HCT116 (cell line): Measurements from ENCODE around the gene ZNF213. TPM values are rescaled to one million over a fixed set of nuclear protein-coding genes. Genes with fewer than 3 reads are reported as not detected.

Experiments
- ATAC-seq: fragments of 200-7000 bp; cut with Tn5 transposase; 2 replicates; pipeline ENCODE4 v1.9.1; 2020; ENCODE audit warnings: mild to moderate bottlenecking, moderate library complexity
- BruUV-seq: library from RNA; stranded (reverse); fragments of 400-500 nt; replicated peaks from 2 replicates; lab custom pipeline; 2021; lab: Mats Ljungman, UMichigan
- CTCF ChIA-PET: fragments of 300-600 bp; sonication (Branson Sonifier 250); formaldehyde crosslinking; loops from one replicate; lab custom pipeline; 2021; ENCODE audit warnings: antibody characterized with exemption; lab: Charles Lee
- POLR2A ChIA-PET: fragments of 300-600, 350-600 bp; sonication (Branson Sonifier 250); formaldehyde crosslinking; loops from one replicate; lab custom pipeline; 2021; ENCODE audit warnings: antibody characterized with exemption; lab: Charles Lee
- RAD21 ChIA-PET, 2 experiments: fragments of 300-600 bp; sonication (Branson Sonifier 250); formaldehyde crosslinking; loops; one replicate each; lab custom pipeline; 2023; ENCODE audit warnings: low total read pairs in 2 of 2; ENCODE audit not compliant: uncharacterized antibody in 2 of 2, unreplicated experiment in 2 of 2, low non-redundant PET in 1 of 2; lab: Charles Lee
- DNase-seq: peaks from one replicate; pipeline ENCODE4 v3.0.0-alpha.2; 2010; ENCODE audit warnings: low read depth, low spot score
- H2AFZ ChIP-seq: fragments of 200-600 bp; shearing (Covaris generic), sonication (generic); 2 replicates; pipeline ENCODE4 v1.6.1; 2017; ENCODE audit warnings: low read depth, mixed run types, mixed read lengths, antibody characterized with exemption, low read length; ENCODE audit not compliant: poor library complexity, severe bottlenecking
- H3K27ac ChIP-seq: 2 replicates; pipeline ENCODE4 v1.5.1; 2012; ENCODE audit warnings: low read depth, low read length
- H3K27me3 ChIP-seq: fragments of 200-600 bp; sonication (generic); 2 replicates; pipeline ENCODE4 v1.6.1; 2016; ENCODE audit warnings: mixed run types, low read length, mixed read lengths; ENCODE audit not compliant: insufficient read depth
- H3K36me3 ChIP-seq, 2 experiments: fragments of 200-500 bp in 1 of 2; fragments of 200-600 bp in 1 of 2; sonication (Bioruptor generic) in 1 of 2; sonication (generic) in 1 of 2; 2 replicates each; pipeline versions ENCODE4 v1.5.1 to v1.6.1; 2014 to 2016; ENCODE audit warnings: low read length in 2 of 2, inconsistent platforms in 1 of 2, mixed read lengths in 1 of 2, mixed run types in 1 of 2; ENCODE audit not compliant: insufficient read depth in 2 of 2, control insufficient read depth in 1 of 2
- H3K4me1 ChIP-seq, 2 experiments: fragments of 200-600 bp in 1 of 2; sonication (generic) in 1 of 2; 2 replicates each; pipeline versions ENCODE4 v1.5.1 to v1.6.1; 2012 to 2017; ENCODE audit warnings: low read length in 2 of 2, inconsistent platforms in 1 of 2, mild to moderate bottlenecking in 1 of 2, mixed read lengths in 1 of 2, mixed run types in 1 of 2, moderate library complexity in 1 of 2; ENCODE audit not compliant: insufficient read depth in 2 of 2, control insufficient read depth in 1 of 2
- H3K4me2 ChIP-seq: fragments of 200-600 bp; sonication (generic); 2 replicates; pipeline ENCODE4 v1.6.1; 2017; ENCODE audit warnings: mixed run types, low read length, mixed read lengths
- H3K4me3 ChIP-seq, 2 experiments: fragments of 200-600 bp in 1 of 2; sonication (generic) in 1 of 2; replicated peaks in 1 of 2; 2 replicates each; pipeline ENCODE4 v1.5.1; 2011 to 2016; ENCODE audit warnings: low read length in 2 of 2, control low read depth in 1 of 2, low read depth in 1 of 2, mild to moderate bottlenecking in 1 of 2, mixed read lengths in 1 of 2, mixed run types in 1 of 2
- H3K79me2 ChIP-seq: fragments of 200-600 bp; sonication (generic); 2 replicates; pipeline ENCODE4 v1.6.1; 2017; ENCODE audit warnings: mild to moderate bottlenecking, mixed run types, low read length, moderate library complexity, mixed read lengths; ENCODE audit not compliant: insufficient read depth
- H3K9ac ChIP-seq: fragments of 200-600 bp; sonication (generic); 2 replicates; pipeline ENCODE4 v1.6.1; 2016; ENCODE audit warnings: low read length, mixed read lengths
- H3K9me2 ChIP-seq: fragments of 200-600 bp; sonication (generic), shearing (Covaris generic); 2 replicates; pipeline ENCODE4 v1.6.1; 2017; ENCODE audit warnings: mixed run types, mild to moderate bottlenecking, moderate library complexity; ENCODE audit not compliant: insufficient read depth
- H3K9me3 ChIP-seq, 2 experiments: fragments of 200-500 bp in 1 of 2; fragments of 200-600 bp in 1 of 2; sonication (Bioruptor generic) in 1 of 2; sonication (generic) in 1 of 2; 2 replicates each; pipeline ENCODE4 v1.6.1; 2014 to 2017; ENCODE audit warnings: low read length in 2 of 2, mixed read lengths in 2 of 2, inconsistent platforms in 1 of 2, low read depth in 1 of 2, mild to moderate bottlenecking in 1 of 2, mixed run types in 1 of 2, moderate library complexity in 1 of 2; ENCODE audit not compliant: control insufficient read depth in 1 of 2, insufficient read depth in 1 of 2
- H4K20me1 ChIP-seq: fragments of 200-600 bp; sonication (generic), shearing (Covaris generic); 2 replicates; pipeline ENCODE4 v1.6.1; 2017; ENCODE audit warnings: mixed run types, mild to moderate bottlenecking, moderate library complexity; ENCODE audit not compliant: insufficient read depth
- ELF1 ChIP-seq: IDR thresholded peaks from 2 replicates; pipeline ENCODE4 v1.6.1; 2012; ENCODE audit warnings: low read depth, borderline replicate concordance
- EZH2 ChIP-seq: fragments of 200-600 bp; sonication (generic); IDR thresholded peaks from 2 replicates; pipeline ENCODE4 v1.6.1; 2017; ENCODE audit warnings: antibody characterized with exemption, mixed run types
- JUND ChIP-seq: IDR thresholded peaks from 2 replicates; pipeline ENCODE4 v1.6.1; 2012
- SIN3A ChIP-seq: IDR thresholded peaks from 2 replicates; pipeline ENCODE4 v1.6.1; 2012; ENCODE audit warnings: low read depth
- SRF ChIP-seq: IDR thresholded peaks from 2 replicates; pipeline ENCODE4 v1.6.1; 2012; ENCODE audit warnings: low read depth
- ZFX ChIP-seq: fragments of 450-650 bp; IDR thresholded peaks from 2 replicates; pipeline ENCODE4 v1.6.1; 2017
- intact Hi-C: fragments of 100-400 bp; cut with micrococcal nuclease; formaldehyde crosslinking; loops from 2 replicates; pipeline ENCODE4 v1.10.0; 2022
- total RNA-seq: library from RNA; stranded (reverse); gene quantifications from one replicate; pipeline ENCODE4 v1.2.1, GENCODE V29; 2021; ENCODE audit not compliant: unreplicated experiment
- TF ChIP-seq, protein P1 (sequence below): IDR thresholded peaks from 2 replicates; pipeline ENCODE4 v1.6.1; 2012
- TF ChIP-seq, protein P2 (sequence below): IDR thresholded peaks from 2 replicates; pipeline ENCODE4 v1.6.1; 2012

Gene ZNF213
- total RNA-seq, 1 experiment from 2014 or later: 11.0 TPM

DNA sequence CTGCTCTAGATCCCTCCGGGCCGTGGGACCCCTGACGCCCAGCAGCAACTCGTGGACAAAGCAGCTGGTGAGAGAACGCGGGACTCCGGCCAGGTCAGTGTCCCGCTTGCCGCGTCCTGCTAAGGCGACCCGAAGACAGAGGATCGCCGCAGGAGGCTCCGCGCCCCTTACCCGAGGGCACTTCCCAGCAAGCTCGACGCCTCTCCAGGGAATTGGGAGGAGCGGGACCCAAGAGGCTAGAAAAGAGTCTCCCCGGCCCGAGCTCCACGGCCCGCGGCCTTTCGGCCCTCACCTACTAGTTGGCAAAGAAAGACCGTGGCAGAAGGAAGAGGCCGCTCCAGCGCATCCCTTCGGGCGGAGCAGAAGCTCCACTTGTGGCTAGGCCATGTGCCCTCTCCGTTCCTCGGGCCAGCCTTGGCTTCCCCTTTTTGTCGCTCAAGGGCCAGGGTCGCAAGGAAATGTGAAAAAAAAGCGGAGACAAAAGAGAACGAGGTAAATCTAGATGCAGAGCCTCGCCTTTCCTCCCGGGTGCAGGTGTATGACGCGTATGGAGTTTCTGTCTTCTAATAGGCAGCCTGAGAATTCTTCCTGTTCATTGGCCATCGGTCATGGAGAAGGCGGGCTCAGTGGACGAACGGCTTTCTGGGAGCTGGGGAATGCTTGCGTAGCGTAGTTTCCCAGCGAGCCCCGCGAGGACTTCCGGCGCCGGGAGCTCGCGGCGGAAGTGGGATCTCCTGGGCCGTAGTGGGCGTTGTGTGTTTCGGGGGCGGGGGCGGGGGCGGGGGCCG lies at the start of gene ZNF213 (continued):
- TF ChIP-seq, protein P1, sequence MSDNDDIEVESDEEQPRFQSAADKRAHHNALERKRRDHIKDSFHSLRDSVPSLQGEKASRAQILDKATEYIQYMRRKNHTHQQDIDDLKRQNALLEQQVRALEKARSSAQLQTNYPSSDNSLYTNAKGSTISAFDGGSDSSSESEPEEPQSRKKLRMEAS: peak; percentile 49
- TF ChIP-seq ZFX (peak; percentile 89; the same call in 1 of the 2 replicates), SIN3A (peak; percentile 73; the same call in 1 of the 2 replicates), ELF1 (no peak; the same call in 1 of the 2 replicates), SRF (peak; percentile 70), JUND (no peak)
- TF ChIP-seq, protein P2, sequence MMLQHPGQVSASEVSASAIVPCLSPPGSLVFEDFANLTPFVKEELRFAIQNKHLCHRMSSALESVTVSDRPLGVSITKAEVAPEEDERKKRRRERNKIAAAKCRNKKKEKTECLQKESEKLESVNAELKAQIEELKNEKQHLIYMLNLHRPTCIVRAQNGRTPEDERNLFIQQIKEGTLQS: no peak

DNA sequence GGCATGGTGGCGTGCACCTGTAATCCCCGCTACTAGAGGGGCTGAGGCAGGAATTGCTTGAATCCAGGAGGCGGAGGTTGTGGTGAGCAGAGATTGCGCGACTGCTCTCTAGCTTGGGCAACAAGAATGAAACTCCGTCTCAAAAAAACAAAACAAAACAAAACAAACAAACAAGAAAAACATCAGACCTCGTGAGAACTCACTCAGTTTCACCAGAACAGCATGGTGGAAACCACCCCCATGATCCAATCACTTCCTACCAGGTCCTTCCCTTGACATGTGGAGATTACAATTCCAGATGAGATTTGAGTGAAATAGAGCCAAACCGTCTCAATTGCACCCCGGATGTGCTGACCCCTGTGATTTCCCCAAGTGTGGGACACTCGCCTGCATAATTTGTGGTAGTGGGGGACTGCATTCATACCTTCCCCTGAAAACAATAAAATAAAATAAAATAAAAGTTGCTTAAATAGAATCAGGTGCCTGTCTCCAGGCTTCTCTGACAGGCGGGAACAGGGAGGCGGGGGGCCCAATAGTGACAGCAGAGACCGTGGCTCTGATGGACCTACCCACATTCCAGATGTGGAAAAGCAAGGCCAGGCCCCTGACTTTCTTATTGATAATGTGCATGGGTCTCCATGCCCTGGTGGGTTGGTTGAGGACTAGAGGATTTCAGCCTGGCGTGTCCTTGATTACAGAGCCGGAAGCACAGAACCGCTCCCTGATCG lies 48.8 kb upstream of the ZNF213 start:
- Histone ChIP-seq H3K9me3 (no peaks in the 10 kb centered on the region), H3K4me1 (no peaks in the 10 kb centered on the region), H2AFZ (no peak overlapping the region), H3K4me3 (no peak overlapping the region), H3K4me2 (no peak overlapping the region), H4K20me1 (no peaks in the 10 kb centered on the region), H3K36me3 (no peaks in the 10 kb centered on the region), H3K27ac (no peak overlapping the region), H3K27me3 (no peaks in the 10 kb centered on the region), H3K9me2 (no peaks in the 10 kb centered on the region), H3K79me2 (no peaks in the 10 kb centered on the region), H3K9ac (no peak overlapping the region)
- CTCF ChIA-PET: no interaction called here
- ATAC-seq (no peak), DNase-seq (no peak)
- no TSS peak for BruUV-seq
- RAD21 ChIA-PET: no interaction called here
- intact Hi-C loops: no loop called here
- TF ChIP-seq EZH2: no peak
- POLR2A ChIA-PET: no interaction called here
